Ishikawa (cell line): ENCODE measurements around the gene HSF4.

ENCODE experiments used
- RAD21 ChIP-seq: IDR thresholded peaks from 2 replicates; pipeline ENCODE4 v1.6.1; 2012; ENCODE audit warnings: low read depth
- TAF1 ChIP-seq: IDR thresholded peaks from 2 replicates; pipeline ENCODE4 v1.6.1; 2012; ENCODE audit warnings: low read depth, mild to moderate bottlenecking
- TEAD4 ChIP-seq: IDR thresholded peaks from 2 replicates; pipeline ENCODE4 v1.6.1; 2012

DNA sequence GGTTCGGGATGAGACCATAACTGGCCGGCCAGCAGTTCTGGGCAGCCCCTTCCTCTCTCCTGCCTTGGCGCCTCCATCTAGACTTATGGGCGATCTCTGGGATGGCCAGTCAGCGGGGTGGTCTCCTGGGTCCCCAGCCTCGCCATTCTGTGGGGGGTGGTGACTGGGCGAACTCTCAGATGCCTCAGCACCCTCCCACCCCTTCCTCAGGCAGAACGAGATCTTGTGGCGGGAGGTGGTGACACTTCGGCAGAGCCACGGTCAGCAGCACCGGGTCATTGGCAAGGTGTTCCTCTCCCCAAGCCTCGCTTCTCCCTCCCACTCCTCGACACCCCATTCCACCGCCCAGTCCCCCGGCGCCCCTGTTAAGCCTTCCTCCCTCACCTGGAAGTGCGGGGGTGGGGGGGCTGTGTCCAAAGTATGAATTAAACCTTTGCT lies 1.6 kb downstream of the HSF4 start:
- TF ChIP-seq RAD21 (no peak), TAF1 (no peak), TEAD4 (no peak)
